Loucy (cell line): ENCODE data around the gene CDH13.

ENCODE experiments used
- H2AFZ ChIP-seq: fragments of 200-600 bp; sonication (generic); 2 replicates; pipeline ENCODE4 v1.6.0; 2016; ENCODE audit warnings: antibody characterized with exemption, mild to moderate bottlenecking, low read length, moderate library complexity
- H3F3A ChIP-seq: fragments of 200-600 bp; 2 replicates; pipeline ENCODE4 v1.6.0; 2016; ENCODE audit warnings: antibody characterized with exemption, low read depth, mild to moderate bottlenecking
- H3K27me3 ChIP-seq: fragments of 200-600 bp; sonication (generic); 2 replicates; pipeline ENCODE4 v1.6.1; 2014; ENCODE audit warnings: low read length, mild to moderate bottlenecking; ENCODE audit not compliant: insufficient read depth, poor library complexity, severe bottlenecking
- H3K36me3 ChIP-seq: fragments of 200-600 bp; sonication (generic); 2 replicates; pipeline ENCODE4 v1.6.1; 2016; ENCODE audit warnings: low read length; ENCODE audit not compliant: insufficient read depth
- H3K4me1 ChIP-seq: fragments of 200-600 bp; sonication (generic); 2 replicates; pipeline ENCODE4 v1.5.1; 2014; ENCODE audit warnings: low read length, mild to moderate bottlenecking; ENCODE audit not compliant: insufficient read depth, poor library complexity, severe bottlenecking
- H3K4me2 ChIP-seq: fragments of 200-600 bp; sonication (generic); 2 replicates; pipeline ENCODE4 v1.6.0; 2014; ENCODE audit warnings: antibody characterized with exemption, low read length, low read depth, mild to moderate bottlenecking; ENCODE audit not compliant: poor library complexity, severe bottlenecking
- H3K4me3 ChIP-seq: fragments of 200-600 bp; sonication (generic); 2 replicates; pipeline ENCODE4 v1.5.1; 2014; ENCODE audit warnings: low read length, mild to moderate bottlenecking, mixed read lengths; ENCODE audit not compliant: poor library complexity, severe bottlenecking
- H3K79me2 ChIP-seq: fragments of 200-600 bp; sonication (generic); 2 replicates; pipeline ENCODE4 v1.6.1; 2014; ENCODE audit warnings: low read length; ENCODE audit not compliant: insufficient read depth
- H3K9ac ChIP-seq: fragments of 200-600 bp; sonication (generic); 2 replicates; pipeline ENCODE4 v1.6.0; 2014; ENCODE audit warnings: mild to moderate bottlenecking, low read depth, low read length, moderate library complexity; ENCODE audit not compliant: poor library complexity, severe bottlenecking
- H3K9me2 ChIP-seq: fragments of 200-600 bp; sonication (generic); replicated peaks from 2 replicates; pipeline ENCODE4 v1.6.1; 2016; ENCODE audit warnings: low read depth, low read length, mixed read lengths
- H3K9me3 ChIP-seq: fragments of 200-600 bp; sonication (generic); 2 replicates; pipeline ENCODE4 v1.6.1; 2014; ENCODE audit warnings: mild to moderate bottlenecking, antibody characterized with exemption, low read length, low read depth; ENCODE audit not compliant: insufficient read depth
- H4K20me1 ChIP-seq: fragments of 200-600 bp; sonication (generic); 2 replicates; pipeline ENCODE4 v1.6.0; 2014; ENCODE audit warnings: antibody characterized with exemption, low read length, mild to moderate bottlenecking; ENCODE audit not compliant: insufficient read depth, poor library complexity, severe bottlenecking
- EZH2phosphoT487 ChIP-seq: fragments of 200-600 bp; IDR thresholded peaks from 2 replicates; pipeline ENCODE4 v1.6.1; 2018; ENCODE audit warnings: antibody characterized with exemption, mild to moderate bottlenecking, moderate library complexity, borderline replicate concordance
- TF ChIP-seq, protein P1 (sequence below): fragments of 200-600 bp; sonication (generic); conservative IDR thresholded peaks from 2 replicates; pipeline ENCODE4 v1.5.1; 2014; ENCODE audit warnings: mild to moderate bottlenecking, antibody characterized with exemption, low read length

CDH13 gene

DNA sequence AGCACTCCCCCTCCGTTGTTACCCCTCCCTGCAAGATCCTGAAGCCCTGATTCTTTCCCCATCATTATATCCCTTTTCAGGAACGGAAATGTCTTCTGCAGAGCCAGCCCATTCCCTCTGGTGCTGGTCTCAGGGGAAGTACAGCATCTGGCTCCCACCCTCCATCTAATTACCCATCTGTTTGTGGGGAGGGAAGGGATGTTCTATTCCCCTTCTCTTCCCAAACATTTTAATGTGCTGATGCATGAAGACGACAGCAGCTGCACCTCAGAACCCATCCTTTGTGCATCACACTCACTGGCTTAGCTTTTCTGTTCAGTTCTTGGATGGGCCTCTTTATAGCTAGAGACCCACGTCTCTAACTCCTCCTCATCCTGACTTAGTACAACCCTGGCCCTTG, 367.2 kb downstream of the CDH13 start:
- Histone ChIP-seq H3K9ac (no peak overlapping the region), H3K9me3 (no peaks in the 10 kb centered on the region), H3K36me3 (no peaks in the 10 kb centered on the region), H3K4me2 (no peak overlapping the region), H3K79me2 (no peaks in the 10 kb centered on the region), H4K20me1 (no peaks in the 10 kb centered on the region), H3K4me1 (no peaks in the 10 kb centered on the region), H3F3A (no peaks in the 10 kb centered on the region), H3K4me3 (no peak overlapping the region), H3K27me3 (no peaks in the 10 kb centered on the region), H3K9me2 (no peaks in the 10 kb centered on the region), H2AFZ (no peak overlapping the region)
- TF ChIP-seq, protein P1, sequence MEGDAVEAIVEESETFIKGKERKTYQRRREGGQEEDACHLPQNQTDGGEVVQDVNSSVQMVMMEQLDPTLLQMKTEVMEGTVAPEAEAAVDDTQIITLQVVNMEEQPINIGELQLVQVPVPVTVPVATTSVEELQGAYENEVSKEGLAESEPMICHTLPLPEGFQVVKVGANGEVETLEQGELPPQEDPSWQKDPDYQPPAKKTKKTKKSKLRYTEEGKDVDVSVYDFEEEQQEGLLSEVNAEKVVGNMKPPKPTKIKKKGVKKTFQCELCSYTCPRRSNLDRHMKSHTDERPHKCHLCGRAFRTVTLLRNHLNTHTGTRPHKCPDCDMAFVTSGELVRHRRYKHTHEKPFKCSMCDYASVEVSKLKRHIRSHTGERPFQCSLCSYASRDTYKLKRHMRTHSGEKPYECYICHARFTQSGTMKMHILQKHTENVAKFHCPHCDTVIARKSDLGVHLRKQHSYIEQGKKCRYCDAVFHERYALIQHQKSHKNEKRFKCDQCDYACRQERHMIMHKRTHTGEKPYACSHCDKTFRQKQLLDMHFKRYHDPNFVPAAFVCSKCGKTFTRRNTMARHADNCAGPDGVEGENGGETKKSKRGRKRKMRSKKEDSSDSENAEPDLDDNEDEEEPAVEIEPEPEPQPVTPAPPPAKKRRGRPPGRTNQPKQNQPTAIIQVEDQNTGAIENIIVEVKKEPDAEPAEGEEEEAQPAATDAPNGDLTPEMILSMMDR = no peak
- no peak for TF ChIP-seq EZH2phosphoT487

GRCh38 chr16:82995286-82995923, 368.6 kb downstream of the CDH13 start:
- no peaks in the 10 kb centered on the region for H3K27me3 ChIP-seq
- H3K9me3 ChIP-seq = no peaks in the 10 kb centered on the region
- no peaks in the 10 kb centered on the region for H3K36me3 ChIP-seq
- H3K4me2 ChIP-seq = peak overlapping the region; percentile 15
- H3F3A ChIP-seq = no peaks in the 10 kb centered on the region
- TF ChIP-seq EZH2phosphoT487 = no peak
- TF ChIP-seq, protein P1 = no peak
- H3K9me2 ChIP-seq = no peaks in the 10 kb centered on the region
- H2AFZ ChIP-seq = no peak overlapping the region
- H4K20me1 ChIP-seq = no peaks in the 10 kb centered on the region
- H3K4me3 ChIP-seq = no peak overlapping the region
- H3K79me2 ChIP-seq = no peaks in the 10 kb centered on the region
- no peak overlapping the region for H3K9ac ChIP-seq
- H3K4me1 ChIP-seq = no peaks in the 10 kb centered on the region

- no peaks in the 10 kb centered on the region for H3K4me1 ChIP-seq
- no peaks in the 10 kb centered on the region for H3F3A ChIP-seq
- H3K79me2 ChIP-seq = no peaks in the 10 kb centered on the region
- no peaks in the 10 kb centered on the region for H3K9me3 ChIP-seq
- no peak overlapping the region for H3K4me3 ChIP-seq
- no peak overlapping the region for H3K9ac ChIP-seq
- no peaks in the 10 kb centered on the region for H3K9me2 ChIP-seq
- TF ChIP-seq EZH2phosphoT487 = no peak
- TF ChIP-seq, protein P1 = no peak
- peak overlapping the region; percentile 15 for H3K4me2 ChIP-seq
- H3K27me3 ChIP-seq = no peaks in the 10 kb centered on the region
- H2AFZ ChIP-seq = 0 out of 2 replicates have a peak overlapping the region, but pooled peaks have one; percentile 24
- no peaks in the 10 kb centered on the region for H3K36me3 ChIP-seq
- H4K20me1 ChIP-seq = no peaks in the 10 kb centered on the region
Observed at GRCh38 chr16:82995924-82996441, 369.2 kb downstream of the CDH13 start.
